IMR-90 (cell line): ENCODE measurements around the gene C6orf58. TPM values are rescaled to one million over a fixed set of nuclear protein-coding genes. Genes with fewer than 3 reads are reported as not detected.

Experiments used
- ATAC-seq: fragments of 200-7000 bp; cut with Tn5 transposase; 2 replicates; pipeline ENCODE4 v1.9.1; 2020; ENCODE audit warnings: low read depth, mild to moderate bottlenecking, moderate library complexity
- BruUV-seq: library from RNA; stranded (reverse); fragments of 400-500 nt; replicated peaks from 2 replicates; lab custom pipeline; 2021; lab: Mats Ljungman, UMichigan
- CTCF ChIA-PET: fragments of 300-600 bp; formaldehyde crosslinking; extraction: SDS; loops from one replicate; lab custom pipeline; 2021; ENCODE audit warnings: antibody characterized with exemption; lab: Yijun Ruan, JAX
- POLR2A ChIA-PET: fragments of 300-600 bp; sonication (Branson Sonifier 250); formaldehyde crosslinking; loops from one replicate; lab custom pipeline; 2022; ENCODE audit warnings: antibody characterized with exemption; ENCODE audit not compliant: unreplicated experiment; lab: Charles Lee
- DNase-seq: peaks from one replicate; pipeline ENCODE4 v3.0.0; 2013
- H2AFZ ChIP-seq: replicated peaks from 2 replicates; pipeline ENCODE3; 2013; ENCODE audit warnings: low read length, mild to moderate bottlenecking; ENCODE audit not compliant: poor library complexity
- H2AK5ac ChIP-seq: 2 replicates; pipeline ENCODE4 v1.6.1; 2013; ENCODE audit warnings: low read depth, low read length, inconsistent platforms
- H2AK9ac ChIP-seq: replicated peaks from 2 replicates; pipeline ENCODE3; 2013; ENCODE audit warnings: mild to moderate bottlenecking, low read depth, low read length, moderate library complexity; ENCODE audit not compliant: poor library complexity
- H2BK120ac ChIP-seq: 2 replicates; pipeline ENCODE4 v1.6.1; 2013; ENCODE audit warnings: low read depth, low read length, inconsistent platforms
- H2BK15ac ChIP-seq: 3 replicates; pipeline ENCODE4 v1.6.1; 2013; ENCODE audit warnings: low read depth, low read length, inconsistent platforms
- H2BK20ac ChIP-seq: 2 replicates; pipeline ENCODE4 v1.6.1; 2013; ENCODE audit warnings: low read depth, mild to moderate bottlenecking, inconsistent platforms, low read length, moderate library complexity
- H2BK5ac ChIP-seq: 2 replicates; pipeline ENCODE4 v1.6.1; 2013; ENCODE audit warnings: mild to moderate bottlenecking, low read depth, low read length, inconsistent platforms; ENCODE audit not compliant: poor library complexity, severe bottlenecking
- H3K14ac ChIP-seq: replicated peaks from 2 replicates; pipeline ENCODE4 v1.6.1; 2013; ENCODE audit warnings: low read depth, low read length, inconsistent platforms
- H3K18ac ChIP-seq: 2 replicates; pipeline ENCODE4 v1.6.1; 2013; ENCODE audit warnings: low read depth, low read length, control low read depth
- H3K23ac ChIP-seq: 2 replicates; pipeline ENCODE4 v1.6.1; 2013; ENCODE audit warnings: low read depth, low read length, inconsistent platforms
- H3K27ac ChIP-seq: 2 replicates; pipeline ENCODE4 v1.5.1; 2013; ENCODE audit warnings: mild to moderate bottlenecking, control low read depth, low read length; ENCODE audit not compliant: insufficient read depth
- H3K27me3 ChIP-seq: 2 replicates; pipeline ENCODE4 v1.6.1; 2013; ENCODE audit warnings: low read length; ENCODE audit not compliant: control insufficient read depth, insufficient read depth
- H3K36me3 ChIP-seq: 2 replicates; pipeline ENCODE4 v1.6.1; 2013; ENCODE audit warnings: low read length, mixed read lengths; ENCODE audit not compliant: control insufficient read depth, insufficient read depth
- H3K4ac ChIP-seq: 2 replicates; pipeline ENCODE4 v1.6.1; 2013; ENCODE audit warnings: low read depth, low read length, inconsistent platforms
- H3K4me1 ChIP-seq: 2 replicates; pipeline ENCODE4 v1.6.1; 2013; ENCODE audit warnings: low read length, mixed read lengths; ENCODE audit not compliant: control insufficient read depth, insufficient read depth
- H3K4me2 ChIP-seq: 2 replicates; pipeline ENCODE4 v1.6.1; 2013; ENCODE audit warnings: low read depth, mild to moderate bottlenecking, control low read depth, low read length, moderate library complexity
- H3K4me3 ChIP-seq: 2 replicates; pipeline ENCODE4 v1.5.1; 2013; ENCODE audit warnings: low read depth, mild to moderate bottlenecking, control low read depth, low read length, moderate library complexity; ENCODE audit not compliant: insufficient read depth
- H3K56ac ChIP-seq: 2 replicates; pipeline ENCODE4 v1.6.1; 2013; ENCODE audit warnings: low read length, inconsistent platforms; ENCODE audit not compliant: insufficient read depth; ENCODE audit errors: extremely low read depth
- H3K79me1 ChIP-seq, 2 experiments: 2 replicates each; pipeline ENCODE4 v1.6.1; 2013; ENCODE audit warnings: low read length in 2 of 2, inconsistent platforms in 1 of 2, low read depth in 1 of 2
- H3K9ac ChIP-seq: 2 replicates; pipeline ENCODE4 v1.6.1; 2013; ENCODE audit warnings: low read depth, low read length, control low read depth
- H3K9me1 ChIP-seq: 2 replicates; pipeline ENCODE4 v1.6.1; 2013; ENCODE audit warnings: low read length, inconsistent platforms; ENCODE audit not compliant: insufficient read depth
- H3K9me3 ChIP-seq: 2 replicates; pipeline ENCODE4 v1.6.1; 2013; ENCODE audit warnings: low read length; ENCODE audit not compliant: control insufficient read depth, insufficient read depth
- H4K20me1 ChIP-seq: 2 replicates; pipeline ENCODE4 v1.6.1; 2013; ENCODE audit warnings: low read length, inconsistent platforms; ENCODE audit not compliant: insufficient read depth
- H4K5ac ChIP-seq: 2 replicates; pipeline ENCODE4 v1.6.1; 2013; ENCODE audit warnings: mild to moderate bottlenecking, low read depth, low read length, control low read depth
- H4K8ac ChIP-seq, 2 experiments: 2 replicates each; pipeline ENCODE4 v1.6.1; 2013; ENCODE audit warnings: low read depth in 2 of 2, low read length in 2 of 2, control low read depth in 1 of 2, inconsistent platforms in 1 of 2
- H4K91ac ChIP-seq: 2 replicates; pipeline ENCODE4 v1.6.1; 2013; ENCODE audit warnings: low read depth, low read length, inconsistent platforms; ENCODE audit not compliant: insufficient read depth
- RAD21 ChIP-seq: IDR thresholded peaks from 2 replicates; pipeline ENCODE4 v1.6.1; 2012; ENCODE audit warnings: low read length, improper control_type of control experiment
- RFX5 ChIP-seq: IDR thresholded peaks from 2 replicates; pipeline ENCODE4 v1.8.0; 2012; ENCODE audit warnings: low read depth, mild to moderate bottlenecking, low read length, moderate library complexity
- SMC3 ChIP-seq: fragments of 150-350 bp; IDR thresholded peaks from 2 replicates; pipeline ENCODE4 v1.6.1; 2016; ENCODE audit warnings: low read depth, mild to moderate bottlenecking, antibody characterized with exemption, low read length, moderate library complexity
- WGBS, 2 experiments: methylation state at CpG; one replicate each; pipeline versions ENCODE4 v1.1.5 to v1.1.7; 2013; ENCODE audit warnings: missing lambda C conversion rate in 2 of 2; ENCODE audit not compliant: insufficient read length in 1 of 2; ENCODE audit errors: extremely low coverage in 2 of 2; 5-methylcytosine and 5-hydroxymethylcytosine counted together
- dilution Hi-C: fragments of 300-500 bp; cut with HindIII; formaldehyde crosslinking; loops from one replicate; pipeline ENCODE4 v1.14.3; 2018; ENCODE audit warnings: low sequenced_read_pairs; ENCODE audit not compliant: unreplicated experiment
- in situ Hi-C: fragments of 300-500 bp; cut with MboI; formaldehyde crosslinking; loops from 3 replicates; pipeline ENCODE4 v1.14.3; 2019; ENCODE audit warnings: low sequenced_read_pairs, inconsistent platforms, mixed read lengths
- intact Hi-C: fragments of 100-400 bp; cut with micrococcal nuclease; formaldehyde crosslinking; loops from 2 replicates; pipeline ENCODE4 v1.10.0; 2022
- polyA plus RNA-seq, 3 experiments: library from polyadenylated mRNA; depleted of rRNA; stranded (reverse); fragments of >200 nt; gene quantifications; 2 replicates each; pipeline ENCODE4 v1.2.3, GENCODE V29; 2012; ENCODE audit warnings: low replicate concordance in 1 of 3
- total RNA-seq: library from RNA; depleted of rRNA; stranded (reverse); fragments of >200 nt; gene quantifications from 2 replicates; pipeline ENCODE4 v1.2.3, GENCODE V29; 2012
- TF ChIP-seq, protein P1 (sequence below): conservative IDR thresholded peaks from 2 replicates; pipeline ENCODE4 v1.5.1; 2012; ENCODE audit warnings: mild to moderate bottlenecking, low read depth, low read length, improper control_type of control experiment
- TF ChIP-seq, protein P2 (sequence below): fragments of 150-350 bp; IDR thresholded peaks from 2 replicates; pipeline ENCODE4 v1.6.1; 2016; ENCODE audit warnings: low read depth, mild to moderate bottlenecking, low read length, moderate library complexity, borderline replicate concordance

Gene C6orf58
- total and polyA plus RNA-seq, 2 of the 4 experiments (the other 2 are of a cell fraction): 0.09 TPM; not detected in 1

DNA sequence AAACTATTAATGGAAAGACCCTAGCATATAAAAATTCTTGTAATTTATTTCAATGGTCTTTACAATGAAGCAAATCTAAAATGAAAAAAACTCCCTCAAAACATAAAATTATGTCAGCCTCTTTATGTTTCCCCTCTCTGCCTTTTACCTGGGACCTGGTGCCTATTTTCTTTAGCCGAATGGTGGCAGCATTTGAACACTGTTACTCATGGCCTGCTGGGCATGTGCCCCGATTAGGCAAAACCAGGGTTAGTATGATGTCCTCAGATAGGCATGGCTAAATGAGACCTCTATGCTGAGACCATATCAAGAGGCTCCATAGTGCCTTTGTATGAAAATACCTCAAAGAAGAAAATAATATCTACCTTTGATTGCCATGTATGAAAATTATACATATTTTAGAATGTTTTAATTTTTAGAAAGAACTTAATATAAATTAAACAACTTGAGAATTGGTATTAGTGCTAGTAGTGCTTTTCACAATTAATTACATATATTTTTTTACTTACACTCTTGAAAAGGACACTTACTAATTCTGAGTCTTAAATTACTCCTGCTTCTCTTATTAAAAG lies 22.5 kb upstream of the C6orf58 start:
- ATAC-seq: peak; percentile 73
- CTCF ChIA-PET: interaction anchor here (1.0 to 1.2 kb wide), 2 partner anchors 133 to 135 kb away, joined by 3 to 4 read pairs; no protein-coding TSS in a partner anchor
- intact Hi-C loops: loop anchor here (1.0 to 2.0 kb wide), 2 partner anchors 88 to 136 kb away; no protein-coding TSS in a partner anchor

More for the DNA sequence above, 22.5 kb upstream of the C6orf58 start:
- no TSS peak for BruUV-seq
- H2BK120ac ChIP-seq: no peak overlapping the region
- H2BK15ac ChIP-seq: no peak overlapping the region
- H3K18ac ChIP-seq: no peak overlapping the region
- no peak overlapping the region for H3K9ac ChIP-seq
- no peaks in the 10 kb centered on the region for H3K79me1 ChIP-seq
- dilution Hi-C loops: no loop called here
- no peak overlapping the region for H4K5ac ChIP-seq
- no peak overlapping the region for H4K8ac ChIP-seq
- in situ Hi-C loops: loop anchor here (10.0 kb wide), 1 partner anchor 90 kb away; no protein-coding TSS in a partner anchor
- H3K4ac ChIP-seq: no peak overlapping the region
- no peak overlapping the region for H2AFZ ChIP-seq
- no peaks in the 10 kb centered on the region for H3K4me1 ChIP-seq
- WGBS, 2 experiments: 40% methylated on average over 1 of the region's 2 CpGs; no CpG with 5 or more reads in 1 of the 2 experiments
- H3K27ac ChIP-seq: no peak overlapping the region
- H2AK5ac ChIP-seq: no peak overlapping the region
- DNase-seq: peak; percentile 27
- H3K4me3 ChIP-seq: no peak overlapping the region
- H3K14ac ChIP-seq: no peak overlapping the region
- no peak overlapping the region for H4K91ac ChIP-seq
- H3K4me2 ChIP-seq: no peak overlapping the region
- H3K23ac ChIP-seq: no peak overlapping the region
- POLR2A ChIA-PET: no interaction called here
- no peaks in the 10 kb centered on the region for H3K9me3 ChIP-seq
- H2AK9ac ChIP-seq: no peak overlapping the region
- H4K20me1 ChIP-seq: no peaks in the 10 kb centered on the region
- H2BK20ac ChIP-seq: no peak overlapping the region
- no peaks in the 10 kb centered on the region; the same call in 1 of the 2 replicates for H3K27me3 ChIP-seq
- H3K9me1 ChIP-seq: no peaks in the 10 kb centered on the region
- H3K56ac ChIP-seq: no peak overlapping the region
- TF ChIP-seq, protein P1, sequence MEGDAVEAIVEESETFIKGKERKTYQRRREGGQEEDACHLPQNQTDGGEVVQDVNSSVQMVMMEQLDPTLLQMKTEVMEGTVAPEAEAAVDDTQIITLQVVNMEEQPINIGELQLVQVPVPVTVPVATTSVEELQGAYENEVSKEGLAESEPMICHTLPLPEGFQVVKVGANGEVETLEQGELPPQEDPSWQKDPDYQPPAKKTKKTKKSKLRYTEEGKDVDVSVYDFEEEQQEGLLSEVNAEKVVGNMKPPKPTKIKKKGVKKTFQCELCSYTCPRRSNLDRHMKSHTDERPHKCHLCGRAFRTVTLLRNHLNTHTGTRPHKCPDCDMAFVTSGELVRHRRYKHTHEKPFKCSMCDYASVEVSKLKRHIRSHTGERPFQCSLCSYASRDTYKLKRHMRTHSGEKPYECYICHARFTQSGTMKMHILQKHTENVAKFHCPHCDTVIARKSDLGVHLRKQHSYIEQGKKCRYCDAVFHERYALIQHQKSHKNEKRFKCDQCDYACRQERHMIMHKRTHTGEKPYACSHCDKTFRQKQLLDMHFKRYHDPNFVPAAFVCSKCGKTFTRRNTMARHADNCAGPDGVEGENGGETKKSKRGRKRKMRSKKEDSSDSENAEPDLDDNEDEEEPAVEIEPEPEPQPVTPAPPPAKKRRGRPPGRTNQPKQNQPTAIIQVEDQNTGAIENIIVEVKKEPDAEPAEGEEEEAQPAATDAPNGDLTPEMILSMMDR: peak; percentile 37
- TF ChIP-seq RFX5 (no peak), RAD21 (peak; percentile 60), SMC3 (no peak)
- TF ChIP-seq, protein P2, sequence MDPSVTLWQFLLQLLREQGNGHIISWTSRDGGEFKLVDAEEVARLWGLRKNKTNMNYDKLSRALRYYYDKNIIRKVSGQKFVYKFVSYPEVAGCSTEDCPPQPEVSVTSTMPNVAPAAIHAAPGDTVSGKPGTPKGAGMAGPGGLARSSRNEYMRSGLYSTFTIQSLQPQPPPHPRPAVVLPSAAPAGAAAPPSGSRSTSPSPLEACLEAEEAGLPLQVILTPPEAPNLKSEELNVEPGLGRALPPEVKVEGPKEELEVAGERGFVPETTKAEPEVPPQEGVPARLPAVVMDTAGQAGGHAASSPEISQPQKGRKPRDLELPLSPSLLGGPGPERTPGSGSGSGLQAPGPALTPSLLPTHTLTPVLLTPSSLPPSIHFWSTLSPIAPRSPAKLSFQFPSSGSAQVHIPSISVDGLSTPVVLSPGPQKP: no peak
- no peak overlapping the region for H2BK5ac ChIP-seq
- H3K36me3 ChIP-seq: no peaks in the 10 kb centered on the region
